Nephron (organoid): Measurements from ENCODE around the gene SERPINB1.
"Not testable (repeated sequence)": the region's sequence is repeated elsewhere in the genome, so short reads cannot be mapped to it uniquely, and the experiment has no call there.

Experiments
- H3K27ac Mint-ChIP-seq, 3 experiments: 2 replicates each; pipeline ENCODE4 v1.8.0; 2020; ENCODE audit warnings: mixed read lengths in 3 of 3, mild to moderate bottlenecking in 2 of 3, moderate library complexity in 1 of 3
- H3K27me3 Mint-ChIP-seq: 2 replicates; pipeline ENCODE4 v1.8.0; 2021; ENCODE audit warnings: low read depth, mild to moderate bottlenecking, moderate library complexity, mixed read lengths
- H3K36me3 Mint-ChIP-seq: 2 replicates; pipeline ENCODE4 v1.8.0; 2020; ENCODE audit warnings: low read depth, mixed read lengths
- H3K4me1 Mint-ChIP-seq: 2 replicates; pipeline ENCODE4 v1.8.0; 2020; ENCODE audit warnings: mixed read lengths
- H3K4me3 Mint-ChIP-seq, 3 experiments: 2 replicates each; pipeline ENCODE4 v1.8.0; 2020; ENCODE audit warnings: mild to moderate bottlenecking in 3 of 3, mixed read lengths in 3 of 3, moderate library complexity in 2 of 3
- H3K9me3 Mint-ChIP-seq: 2 replicates; pipeline ENCODE4 v1.8.0; 2020; ENCODE audit warnings: mixed read lengths
- TF ChIP-seq, protein P1 (sequence below), 3 experiments: fragments of 200-600 bp; sonication (generic); IDR thresholded peaks; one replicate each; pipeline ENCODE4 v1.5.0; 2021; ENCODE audit warnings: antibody characterized with exemption in 3 of 3; ENCODE audit not compliant: unreplicated experiment in 3 of 3

SERPINB1 gene

GRCh38 chr6:2863901-2864300 lies 22.2 kb upstream of the SERPINB1 start:
- no peaks in the 10 kb centered on the region for H3K27me3 Mint-ChIP-seq
- H3K4me1 Mint-ChIP-seq: peaks cover 52% of the 10 kb centered on the region
- no peak overlapping the region for H3K4me3 Mint-ChIP-seq
- TF ChIP-seq, protein P1, sequence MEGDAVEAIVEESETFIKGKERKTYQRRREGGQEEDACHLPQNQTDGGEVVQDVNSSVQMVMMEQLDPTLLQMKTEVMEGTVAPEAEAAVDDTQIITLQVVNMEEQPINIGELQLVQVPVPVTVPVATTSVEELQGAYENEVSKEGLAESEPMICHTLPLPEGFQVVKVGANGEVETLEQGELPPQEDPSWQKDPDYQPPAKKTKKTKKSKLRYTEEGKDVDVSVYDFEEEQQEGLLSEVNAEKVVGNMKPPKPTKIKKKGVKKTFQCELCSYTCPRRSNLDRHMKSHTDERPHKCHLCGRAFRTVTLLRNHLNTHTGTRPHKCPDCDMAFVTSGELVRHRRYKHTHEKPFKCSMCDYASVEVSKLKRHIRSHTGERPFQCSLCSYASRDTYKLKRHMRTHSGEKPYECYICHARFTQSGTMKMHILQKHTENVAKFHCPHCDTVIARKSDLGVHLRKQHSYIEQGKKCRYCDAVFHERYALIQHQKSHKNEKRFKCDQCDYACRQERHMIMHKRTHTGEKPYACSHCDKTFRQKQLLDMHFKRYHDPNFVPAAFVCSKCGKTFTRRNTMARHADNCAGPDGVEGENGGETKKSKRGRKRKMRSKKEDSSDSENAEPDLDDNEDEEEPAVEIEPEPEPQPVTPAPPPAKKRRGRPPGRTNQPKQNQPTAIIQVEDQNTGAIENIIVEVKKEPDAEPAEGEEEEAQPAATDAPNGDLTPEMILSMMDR (IDR thresholded peaks at IDR 0.05; ENCODE audit: unreplicated experiment in 3 of 3): no peak
- no peaks in the 10 kb centered on the region for H3K9me3 Mint-ChIP-seq
- H3K36me3 Mint-ChIP-seq: no peaks in the 10 kb centered on the region
- H3K27ac Mint-ChIP-seq: peak overlapping the region in 1 of 3 experiments; percentile 49

GRCh38 chr6:2862712-2863181 lies 21.1 kb upstream of the SERPINB1 start:
- TF ChIP-seq, protein P1 (IDR thresholded peaks at IDR 0.05; ENCODE audit: unreplicated experiment in 3 of 3): no peak
- Mint-ChIP-seq H3K36me3 (no peaks in the 10 kb centered on the region), H3K27me3 (no peaks in the 10 kb centered on the region), H3K4me1 (peaks cover 58% of the 10 kb centered on the region), H3K9me3 (no peaks in the 10 kb centered on the region), H3K4me3 (no peak overlapping the region), H3K27ac (peak overlapping the region in 1 of 3 experiments; percentile 53)

DNA sequence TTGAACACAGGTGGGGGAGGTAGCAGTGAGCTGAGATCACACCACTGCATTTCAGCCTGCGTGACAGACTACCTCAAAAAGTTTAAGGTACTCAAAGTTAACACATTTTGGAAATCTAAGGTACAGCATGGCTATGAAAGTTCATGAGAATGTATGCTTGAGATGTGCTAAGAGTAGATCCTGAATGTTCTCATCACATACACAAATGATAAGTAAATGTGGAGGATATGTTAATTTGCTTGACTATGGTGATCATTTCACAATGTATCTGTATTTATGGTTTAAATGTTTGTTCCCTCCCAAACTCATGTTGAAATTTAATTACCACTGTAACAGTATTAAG lies 20.1 kb upstream of the SERPINB1 start:
- Mint-ChIP-seq H3K27ac (peak overlapping the region in 2 of 3 experiments; percentile 53 to 75), H3K27me3 (no peaks in the 10 kb centered on the region), H3K9me3 (no peaks in the 10 kb centered on the region), H3K4me3 (no peak overlapping the region), H3K36me3 (no peaks in the 10 kb centered on the region), H3K4me1 (peaks cover 67% of the 10 kb centered on the region)
- TF ChIP-seq, protein P1 (IDR thresholded peaks at IDR 0.05; ENCODE audit: unreplicated experiment in 3 of 3): no peak

GRCh38 chr6:2861060-2861821 lies 19.6 kb upstream of the SERPINB1 start:
- TF ChIP-seq, protein P1 (IDR thresholded peaks at IDR 0.05; ENCODE audit: unreplicated experiment in 3 of 3): no peak
- Mint-ChIP-seq H3K4me3 (no peak overlapping the region), H3K27ac (peak overlapping the region; percentile 10 to 79 (median 12)), H3K36me3 (no peaks in the 10 kb centered on the region), H3K4me1 (peaks cover 63% of the 10 kb centered on the region), H3K27me3 (no peaks in the 10 kb centered on the region), H3K9me3 (no peaks in the 10 kb centered on the region)

- H3K27ac Mint-ChIP-seq: peak overlapping the region in 2 of 3 experiments; percentile 10 to 79
These were observed 19.0 kb upstream of the SERPINB1 start for GRCh38 chr6:2860706-2861059.

DNA sequence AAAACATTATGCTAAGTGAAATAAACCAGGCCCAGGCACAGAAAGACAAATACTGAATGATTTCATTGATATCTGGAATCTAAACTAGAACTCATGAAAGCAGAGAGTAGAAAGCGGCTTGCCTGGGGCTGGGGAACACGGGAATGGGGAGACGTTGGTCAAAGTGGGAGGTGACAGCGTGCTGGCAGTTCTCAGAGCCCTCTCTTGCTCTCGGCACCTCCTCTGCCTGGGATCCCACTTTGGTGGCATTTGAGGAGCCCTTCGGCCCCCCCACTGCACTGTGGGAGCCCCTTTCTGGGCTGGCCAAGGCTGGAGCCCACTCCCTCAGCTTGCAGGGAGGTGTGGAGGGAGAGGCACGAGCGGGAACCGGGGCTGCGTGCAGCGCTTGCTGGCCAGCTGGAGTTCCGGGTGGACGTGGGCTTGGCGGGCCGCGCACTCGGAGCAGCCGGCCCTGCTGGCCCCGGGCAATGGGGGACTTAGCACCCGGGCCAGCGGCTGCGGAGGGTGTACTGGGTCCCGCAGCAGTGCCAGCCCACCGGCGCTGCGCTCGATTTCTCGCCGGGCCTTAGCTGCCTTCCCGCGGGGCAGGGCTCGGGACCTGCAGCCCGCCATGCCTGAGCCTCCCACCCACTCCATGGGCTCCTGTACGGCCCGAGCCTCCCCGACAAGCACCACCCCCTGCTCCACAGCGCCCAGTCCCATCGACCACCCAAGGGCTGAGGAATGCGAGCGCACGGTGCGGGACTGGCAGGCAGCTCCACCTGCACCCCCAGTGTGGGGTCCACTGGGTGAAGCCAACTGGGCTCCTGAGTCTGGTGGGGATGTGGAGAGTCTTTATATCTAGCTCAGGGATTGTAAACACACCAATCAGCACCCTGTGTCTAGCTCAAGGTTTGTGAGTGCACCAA lies 18.4 kb upstream of the SERPINB1 start:
- not testable (repeated sequence) for H3K27me3 Mint-ChIP-seq, H3K36me3 Mint-ChIP-seq, H3K4me3 Mint-ChIP-seq, H3K9me3 Mint-ChIP-seq
- Mint-ChIP-seq H3K4me1 (peaks cover 65% of the 10 kb centered on the region), H3K27ac (peak overlapping the region; percentile 98 to 100 (median 99))

More at GRCh38 chr6:2860706-2861059, 19.0 kb upstream of the SERPINB1 start:
- H3K36me3 Mint-ChIP-seq, H3K27me3 Mint-ChIP-seq, H3K4me3 Mint-ChIP-seq, H3K9me3 Mint-ChIP-seq: not testable (repeated sequence)
- peaks cover 62% of the 10 kb centered on the region for H3K4me1 Mint-ChIP-seq
